HepG2 (cell line): ENCODE results near the gene TMEM229B. TPM values are rescaled to one million over a fixed set of nuclear protein-coding genes. Genes with fewer than 3 reads are reported as not detected.
A peak's percentile ranks its signal among the peaks of the same experiment; 100 is the strongest.

Experiments
- ATAC-seq: fragments of 200-7000 bp; cut with Tn5 transposase; 3 replicates; pipeline ENCODE4 v1.9.1; 2020; ENCODE audit warnings: mild to moderate bottlenecking, moderate library complexity
- BruUV-seq: library from RNA; stranded (reverse); fragments of 400-500 nt; replicated peaks from 2 replicates; lab custom pipeline; 2021; lab: Mats Ljungman, UMichigan
- CTCF ChIA-PET: fragments of 300-600 bp; formaldehyde crosslinking; extraction: SDS; loops from one replicate; lab custom pipeline; 2021; ENCODE audit warnings: low total read pairs, inconsistent platforms, low intra/inter-chr PET ratio; lab: Yijun Ruan, JAX
- POLR2A ChIA-PET: fragments of 350-600 bp; sonication (Branson Sonifier 250); formaldehyde crosslinking; loops from one replicate; lab custom pipeline; 2020; ENCODE audit warnings: antibody characterized with exemption, inconsistent platforms; lab: Yijun Ruan, JAX
- DNase-seq: peaks from one replicate; pipeline ENCODE4 v3.0.0-alpha.2; 2015; ENCODE audit warnings: low spot score
- FAIRE-seq: peaks from 3 replicates; lab custom pipeline; 2011; peaks lifted over from hg19 to GRCh38; lab: Jason Lieb, UNC
- H2AFZ ChIP-seq: one replicate; pipeline ENCODE4 v1.6.1; 2011; ENCODE audit warnings: low read length, inconsistent platforms
- H3K27ac ChIP-seq: fragments of 300-600 bp; 3 replicates; pipeline ENCODE4 v1.8.0; 2011; ENCODE audit warnings: mixed run types, mild to moderate bottlenecking, mixed read lengths, low read length, inconsistent platforms; ENCODE audit not compliant: insufficient read depth; ENCODE audit errors: extremely low read length
- H3K27me3 ChIP-seq, 2 experiments: fragments of 200-600 bp in 1 of 2; 2 replicates in 1 of 2; 3 replicates in 1 of 2; pipeline versions ENCODE4 v1.6.0 to v1.8.0; 2011; ENCODE audit warnings: low read length in 2 of 2, mild to moderate bottlenecking in 2 of 2, moderate library complexity in 2 of 2, inconsistent platforms in 1 of 2; ENCODE audit not compliant: insufficient read depth in 2 of 2, control insufficient read depth in 1 of 2
- H3K36me3 ChIP-seq, 2 experiments: fragments of 200-600 bp in 1 of 2; replicated peaks in 1 of 2; 2 replicates in 1 of 2; 3 replicates in 1 of 2; pipeline versions ENCODE4 v1.5.1 to v1.8.0; 2011; ENCODE audit warnings: low read length in 2 of 2, inconsistent platforms in 1 of 2; ENCODE audit not compliant: insufficient read depth in 2 of 2, control insufficient read depth in 1 of 2
- H3K4me1 ChIP-seq: 2 replicates; pipeline ENCODE4 v1.5.1; 2012; ENCODE audit warnings: low read length, inconsistent platforms; ENCODE audit not compliant: insufficient read depth
- H3K4me2 ChIP-seq: 2 replicates; pipeline ENCODE4 v1.6.0; 2011; ENCODE audit warnings: low read depth, low read length, inconsistent platforms
- H3K4me3 ChIP-seq, 3 experiments: fragments of 200-600 bp in 1 of 3; sonication (generic), shearing (Covaris generic) in 1 of 3; replicated peaks in 1 of 3; 2 replicates each; pipeline ENCODE4 v1.5.1; 2011 to 2016; ENCODE audit warnings: low read length in 3 of 3, inconsistent platforms in 2 of 3, low read depth in 2 of 3, mild to moderate bottlenecking in 2 of 3, control low read depth in 1 of 3, mixed read lengths in 1 of 3; ENCODE audit not compliant: insufficient read depth in 1 of 3
- H3K79me2 ChIP-seq: one replicate; pipeline ENCODE4 v1.6.1; 2011; ENCODE audit warnings: low read length, inconsistent platforms; ENCODE audit not compliant: insufficient read depth
- H3K9ac ChIP-seq: 2 replicates; pipeline ENCODE4 v1.6.0; 2011; ENCODE audit warnings: mild to moderate bottlenecking, low read depth, low read length, inconsistent platforms; ENCODE audit not compliant: insufficient read depth
- H3K9me3 ChIP-seq: 2 replicates; pipeline ENCODE4 v1.5.1; 2012; ENCODE audit warnings: mild to moderate bottlenecking, low read length
- H4K20me1 ChIP-seq: 2 replicates; pipeline ENCODE4 v1.6.0; 2011; ENCODE audit warnings: inconsistent platforms, mild to moderate bottlenecking, low read length, moderate library complexity; ENCODE audit not compliant: insufficient read depth
- WGBS: methylation state at CpG from one replicate; pipeline ENCODE4 v1.1.6; 2017; ENCODE audit warnings: low lambda C conversion rate; 5-methylcytosine and 5-hydroxymethylcytosine counted together
- in situ Hi-C: cut with HindIII; loops from 2 replicates; pipeline ENCODE4 v1.10.0; 2017; ENCODE audit warnings: low pct_unique_long_range_greater_than_20kb; ENCODE audit not compliant: extremely low pct_ligation_motif_present
- intact Hi-C: fragments of 100-400 bp; cut with micrococcal nuclease; formaldehyde crosslinking; loops from one replicate; pipeline ENCODE4 v1.10.0; 2022; ENCODE audit not compliant: unreplicated experiment
- polyA plus RNA-seq, 8 experiments: library from polyadenylated mRNA; depleted of rRNA in 3 of 8; stranded (reverse) in 7 of 8; unstranded in 1 of 8; fragments of >200 nt; fragmentation: Illumina TruSeq in 4 of 8; extraction: Trizol in 4 of 8; gene quantifications; 2 replicates each; pipeline versions ENCODE4 v1.2.1 to v1.2.3, GENCODE V29; 2011 to 2016; ENCODE audit warnings: low read depth in 4 of 8, missing spikeins in 1 of 8, mixed read lengths in 1 of 8; ENCODE audit not compliant: insufficient read depth in 1 of 8
- total RNA-seq, 5 experiments: library from RNA; depleted of rRNA; stranded (reverse); fragments of >200 nt; fragmentation: Illumina TruSeq; extraction: Trizol; gene quantifications; 2 replicates each; pipeline ENCODE4 v1.2.3, GENCODE V29; 2016; ENCODE audit warnings: low read depth in 1 of 5
- TF ChIP-seq, protein P1 (sequence below): sonication (generic); formaldehyde crosslinking; IDR thresholded peaks from 2 replicates; pipeline ENCODE4 v1.9.0; 2021; ENCODE audit warnings: mild to moderate bottlenecking, missing genetic modification reagents
- TF ChIP-seq, protein P2 (sequence below): IDR thresholded peaks from 2 replicates; pipeline ENCODE4 v1.6.1; 2016; ENCODE audit warnings: missing compliant biosample characterization, missing genetic modification reagents, borderline replicate concordance
- TF ChIP-seq, protein P3 (sequence below): sonication (generic); formaldehyde crosslinking; IDR thresholded peaks from 2 replicates; pipeline ENCODE4 v1.5.1; 2020; ENCODE audit warnings: mild to moderate bottlenecking, moderate library complexity, missing genetic modification reagents

TMEM229B gene
- total and polyA plus RNA-seq, 2 of the 13 experiments (the other 11 are each of a cell fraction or from before 2014, with no cell fraction given) = 0.69 to 1.1 TPM

DNA sequence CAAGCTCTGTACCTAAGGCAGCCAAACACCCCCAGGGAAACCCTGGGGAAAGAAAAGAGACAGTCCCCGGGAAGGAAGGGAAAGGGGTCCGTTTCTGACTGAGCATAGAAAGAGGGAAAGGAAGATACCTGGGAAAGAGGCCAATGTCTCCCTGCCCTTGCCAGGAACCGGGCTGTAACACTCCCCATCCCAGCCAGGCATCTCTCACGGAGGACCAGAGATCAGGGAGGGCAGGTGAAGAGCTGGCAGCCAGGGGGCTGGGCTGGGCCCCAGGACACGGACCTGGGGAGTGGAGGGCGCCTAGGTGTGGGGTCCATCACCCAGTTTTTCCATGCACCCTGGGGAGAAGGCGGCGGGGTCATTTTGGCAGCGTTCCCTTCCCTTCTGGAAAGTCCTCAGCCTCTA, 25.7 kb upstream of the TMEM229B start:
- POLR2A ChIA-PET = interaction anchor here (0.8 kb wide), 1 partner anchor 13 kb away, joined by 4 read pairs; no protein-coding TSS in a partner anchor
- H3K4me1 ChIP-seq = peaks cover 25% of the 10 kb centered on the region
- BruUV-seq = no TSS peak
- H3K27me3 ChIP-seq = peaks cover 6 to 73% of the 10 kb centered on the region in 2 experiments
- no peak overlapping the region for H2AFZ ChIP-seq
- WGBS = 7% methylated on average over 4 of the region's 9 CpGs
- no peaks in the 10 kb centered on the region for H3K36me3 ChIP-seq
- FAIRE-seq = no peak
- DNase-seq = no peak
- H3K9ac ChIP-seq = 0 out of 2 replicates have a peak overlapping the region, but pooled peaks have one; percentile 37
- no peaks in the 10 kb centered on the region for H3K9me3 ChIP-seq
- TF ChIP-seq, protein P1, sequence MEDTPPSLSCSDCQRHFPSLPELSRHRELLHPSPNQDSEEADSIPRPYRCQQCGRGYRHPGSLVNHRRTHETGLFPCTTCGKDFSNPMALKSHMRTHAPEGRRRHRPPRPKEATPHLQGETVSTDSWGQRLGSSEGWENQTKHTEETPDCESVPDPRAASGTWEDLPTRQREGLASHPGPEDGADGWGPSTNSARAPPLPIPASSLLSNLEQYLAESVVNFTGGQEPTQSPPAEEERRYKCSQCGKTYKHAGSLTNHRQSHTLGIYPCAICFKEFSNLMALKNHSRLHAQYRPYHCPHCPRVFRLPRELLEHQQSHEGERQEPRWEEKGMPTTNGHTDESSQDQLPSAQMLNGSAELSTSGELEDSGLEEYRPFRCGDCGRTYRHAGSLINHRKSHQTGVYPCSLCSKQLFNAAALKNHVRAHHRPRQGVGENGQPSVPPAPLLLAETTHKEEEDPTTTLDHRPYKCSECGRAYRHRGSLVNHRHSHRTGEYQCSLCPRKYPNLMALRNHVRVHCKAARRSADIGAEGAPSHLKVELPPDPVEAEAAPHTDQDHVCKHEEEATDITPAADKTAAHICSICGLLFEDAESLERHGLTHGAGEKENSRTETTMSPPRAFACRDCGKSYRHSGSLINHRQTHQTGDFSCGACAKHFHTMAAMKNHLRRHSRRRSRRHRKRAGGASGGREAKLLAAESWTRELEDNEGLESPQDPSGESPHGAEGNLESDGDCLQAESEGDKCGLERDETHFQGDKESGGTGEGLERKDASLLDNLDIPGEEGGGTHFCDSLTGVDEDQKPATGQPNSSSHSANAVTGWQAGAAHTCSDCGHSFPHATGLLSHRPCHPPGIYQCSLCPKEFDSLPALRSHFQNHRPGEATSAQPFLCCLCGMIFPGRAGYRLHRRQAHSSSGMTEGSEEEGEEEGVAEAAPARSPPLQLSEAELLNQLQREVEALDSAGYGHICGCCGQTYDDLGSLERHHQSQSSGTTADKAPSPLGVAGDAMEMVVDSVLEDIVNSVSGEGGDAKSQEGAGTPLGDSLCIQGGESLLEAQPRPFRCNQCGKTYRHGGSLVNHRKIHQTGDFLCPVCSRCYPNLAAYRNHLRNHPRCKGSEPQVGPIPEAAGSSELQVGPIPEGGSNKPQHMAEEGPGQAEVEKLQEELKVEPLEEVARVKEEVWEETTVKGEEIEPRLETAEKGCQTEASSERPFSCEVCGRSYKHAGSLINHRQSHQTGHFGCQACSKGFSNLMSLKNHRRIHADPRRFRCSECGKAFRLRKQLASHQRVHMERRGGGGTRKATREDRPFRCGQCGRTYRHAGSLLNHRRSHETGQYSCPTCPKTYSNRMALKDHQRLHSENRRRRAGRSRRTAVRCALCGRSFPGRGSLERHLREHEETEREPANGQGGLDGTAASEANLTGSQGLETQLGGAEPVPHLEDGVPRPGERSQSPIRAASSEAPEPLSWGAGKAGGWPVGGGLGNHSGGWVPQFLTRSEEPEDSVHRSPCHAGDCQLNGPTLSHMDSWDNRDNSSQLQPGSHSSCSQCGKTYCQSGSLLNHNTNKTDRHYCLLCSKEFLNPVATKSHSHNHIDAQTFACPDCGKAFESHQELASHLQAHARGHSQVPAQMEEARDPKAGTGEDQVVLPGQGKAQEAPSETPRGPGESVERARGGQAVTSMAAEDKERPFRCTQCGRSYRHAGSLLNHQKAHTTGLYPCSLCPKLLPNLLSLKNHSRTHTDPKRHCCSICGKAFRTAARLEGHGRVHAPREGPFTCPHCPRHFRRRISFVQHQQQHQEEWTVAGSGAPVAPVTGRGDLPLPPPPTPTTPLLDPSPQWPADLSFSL = no peak
- TF ChIP-seq, protein P2, sequence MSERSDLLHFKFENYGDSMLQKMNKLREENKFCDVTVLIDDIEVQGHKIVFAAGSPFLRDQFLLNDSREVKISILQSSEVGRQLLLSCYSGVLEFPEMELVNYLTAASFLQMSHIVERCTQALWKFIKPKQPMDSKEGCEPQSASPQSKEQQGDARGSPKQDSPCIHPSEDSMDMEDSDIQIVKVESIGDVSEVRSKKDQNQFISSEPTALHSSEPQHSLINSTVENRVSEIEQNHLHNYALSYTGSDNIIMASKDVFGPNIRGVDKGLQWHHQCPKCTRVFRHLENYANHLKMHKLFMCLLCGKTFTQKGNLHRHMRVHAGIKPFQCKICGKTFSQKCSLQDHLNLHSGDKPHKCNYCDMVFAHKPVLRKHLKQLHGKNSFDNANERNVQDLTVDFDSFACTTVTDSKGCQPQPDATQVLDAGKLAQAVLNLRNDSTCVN (CRISPR knock-in tag) = no peak
- TF ChIP-seq, protein P3, sequence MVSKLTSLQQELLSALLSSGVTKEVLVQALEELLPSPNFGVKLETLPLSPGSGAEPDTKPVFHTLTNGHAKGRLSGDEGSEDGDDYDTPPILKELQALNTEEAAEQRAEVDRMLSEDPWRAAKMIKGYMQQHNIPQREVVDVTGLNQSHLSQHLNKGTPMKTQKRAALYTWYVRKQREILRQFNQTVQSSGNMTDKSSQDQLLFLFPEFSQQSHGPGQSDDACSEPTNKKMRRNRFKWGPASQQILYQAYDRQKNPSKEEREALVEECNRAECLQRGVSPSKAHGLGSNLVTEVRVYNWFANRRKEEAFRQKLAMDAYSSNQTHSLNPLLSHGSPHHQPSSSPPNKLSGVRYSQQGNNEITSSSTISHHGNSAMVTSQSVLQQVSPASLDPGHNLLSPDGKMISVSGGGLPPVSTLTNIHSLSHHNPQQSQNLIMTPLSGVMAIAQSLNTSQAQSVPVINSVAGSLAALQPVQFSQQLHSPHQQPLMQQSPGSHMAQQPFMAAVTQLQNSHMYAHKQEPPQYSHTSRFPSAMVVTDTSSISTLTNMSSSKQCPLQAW (CRISPR knock-in tag) = 0 out of 2 replicates have a peak, but pooled peaks have one; percentile 4
- H3K27ac ChIP-seq = no peak overlapping the region
- in situ Hi-C loops (no loop called here), intact Hi-C loops (no loop called here)
- ATAC-seq = peak; percentile 47
- H4K20me1 ChIP-seq = no peaks in the 10 kb centered on the region
- no peaks in the 10 kb centered on the region for H3K79me2 ChIP-seq
- H3K4me3 ChIP-seq = peak overlapping the region; percentile 73 to 77 (median 76); a peak in 5 of 6 replicates
- H3K4me2 ChIP-seq = peak overlapping the region; percentile 82
- CTCF ChIA-PET = no interaction called here
